CD14-positive monocyte (primary cell): ENCODE data around the gene HLCS. TPM values are rescaled to one million over a fixed set of nuclear protein-coding genes. Genes with fewer than 3 reads are reported as not detected.

Source experiments
- DNase-seq, 3 donors: peaks; one replicate each; pipeline ENCODE4 v3.0.0-alpha.2; 2011 to 2022
- H2AFZ ChIP-seq: 2 replicates; pipeline ENCODE4 v1.6.0; 2012; ENCODE audit warnings: mild to moderate bottlenecking, low read depth, low read length, inconsistent platforms; ENCODE audit not compliant: insufficient read depth, poor library complexity, severe bottlenecking
- H3K27ac ChIP-seq, 2 donors: 1 replicate in 1 of 2; 2 replicates in 1 of 2; pipeline ENCODE4 v1.5.1; 2012 to 2013; ENCODE audit warnings: low read length in 2 of 2, control low read depth in 1 of 2, inconsistent platforms in 1 of 2, low read depth in 1 of 2, mild to moderate bottlenecking in 1 of 2
- H3K27me3 ChIP-seq, 2 donors: one replicate each; pipeline versions ENCODE4 v1.6.0 to v1.6.1; 2011 to 2013; ENCODE audit warnings: low read length in 2 of 2; ENCODE audit not compliant: control insufficient read depth in 2 of 2, insufficient read depth in 2 of 2
- H3K36me3 ChIP-seq, 2 donors: replicated peaks in 1 of 2; 1 replicate in 1 of 2; 2 replicates in 1 of 2; pipeline versions ENCODE4 v1.5.1 to v1.6.1; 2012 to 2013; ENCODE audit warnings: low read length in 2 of 2, control low read depth in 1 of 2, inconsistent platforms in 1 of 2, mild to moderate bottlenecking in 1 of 2; ENCODE audit not compliant: insufficient read depth in 2 of 2, control insufficient read depth in 1 of 2
- H3K4me1 ChIP-seq, 2 donors: 1 replicate in 1 of 2; 2 replicates in 1 of 2; pipeline versions ENCODE4 v1.5.1 to v1.6.1; 2012 to 2013; ENCODE audit warnings: low read length in 2 of 2, control low read depth in 1 of 2, inconsistent platforms in 1 of 2, mild to moderate bottlenecking in 1 of 2, moderate library complexity in 1 of 2; ENCODE audit not compliant: insufficient read depth in 2 of 2, control insufficient read depth in 1 of 2
- H3K4me2 ChIP-seq: replicated peaks from 2 replicates; pipeline ENCODE3; 2012; ENCODE audit warnings: low read length, moderate library complexity, mild to moderate bottlenecking; ENCODE audit not compliant: poor library complexity, severe bottlenecking; ENCODE audit errors: extremely low read depth
- H3K4me3 ChIP-seq, 3 experiments: fragments of 200-600 bp in 1 of 3; sonication (generic) in 1 of 3; replicated peaks in 1 of 3; 1 replicate in 2 of 3; 2 replicates in 1 of 3; pipeline ENCODE4 v1.5.1; 2011 to 2013; ENCODE audit warnings: low read length in 3 of 3, mild to moderate bottlenecking in 3 of 3, control low read depth in 2 of 3, low read depth in 2 of 3, inconsistent platforms in 1 of 3, moderate library complexity in 1 of 3
- H3K79me2 ChIP-seq: 2 replicates; pipeline ENCODE4 v1.6.0; 2012; ENCODE audit warnings: mild to moderate bottlenecking, control low read depth, inconsistent platforms, low read length, moderate library complexity; ENCODE audit not compliant: insufficient read depth
- H3K9ac ChIP-seq: 2 replicates; pipeline ENCODE4 v1.6.0; 2017; ENCODE audit warnings: low read length, mild to moderate bottlenecking; ENCODE audit not compliant: insufficient read depth, poor library complexity, severe bottlenecking
- H3K9me3 ChIP-seq, 2 donors: replicated peaks in 1 of 2; 1 replicate in 1 of 2; 2 replicates in 1 of 2; pipeline versions ENCODE4 v1.5.1 to v1.6.1; 2012 to 2013; ENCODE audit warnings: low read length in 2 of 2, control low read depth in 1 of 2; ENCODE audit not compliant: control insufficient read depth in 1 of 2, insufficient read depth in 1 of 2
- H4K20me1 ChIP-seq: 2 replicates; pipeline ENCODE4 v1.6.0; 2012; ENCODE audit warnings: mild to moderate bottlenecking, low read length, control low read depth, moderate library complexity; ENCODE audit not compliant: insufficient read depth
- H3K27ac Mint-ChIP-seq, 7 donors: one replicate each; pipeline ENCODE4 v1.8.0; 2020; ENCODE audit warnings: mild to moderate bottlenecking in 7 of 7, mixed read lengths in 7 of 7, moderate library complexity in 6 of 7, inconsistent platforms in 2 of 7
- H3K27me3 Mint-ChIP-seq, 3 donors: one replicate each; pipeline ENCODE4 v1.8.0; 2021 to 2022; ENCODE audit warnings: low read depth in 3 of 3, mild to moderate bottlenecking in 3 of 3, mixed read lengths in 3 of 3, moderate library complexity in 3 of 3, inconsistent platforms in 1 of 3
- H3K36me3 Mint-ChIP-seq, 2 donors: one replicate each; pipeline ENCODE4 v1.8.0; 2020; ENCODE audit warnings: mixed read lengths in 2 of 2, inconsistent platforms in 1 of 2, mild to moderate bottlenecking in 1 of 2
- H3K4me1 Mint-ChIP-seq: one replicate; pipeline ENCODE4 v1.8.0; 2020; ENCODE audit warnings: mild to moderate bottlenecking, mixed read lengths
- H3K4me3 Mint-ChIP-seq, 2 donors: one replicate each; pipeline ENCODE4 v1.8.0; 2020; ENCODE audit warnings: mild to moderate bottlenecking in 2 of 2, mixed read lengths in 2 of 2, moderate library complexity in 1 of 2
- H3K9me3 Mint-ChIP-seq, 7 donors: one replicate each; pipeline ENCODE4 v1.8.0; 2020 to 2022; ENCODE audit warnings: mixed read lengths in 7 of 7, mild to moderate bottlenecking in 6 of 7, moderate library complexity in 6 of 7, inconsistent platforms in 2 of 7
- CTCF ChIP-seq: fragments of 200-600 bp; IDR thresholded peaks from one replicate; pipeline ENCODE4 v1.8.0; 2022; ENCODE audit warnings: antibody characterized with exemption, mild to moderate bottlenecking
- WGBS: methylation state at CpG from one replicate; pipeline ENCODE4 v1.1.5; 2013; ENCODE audit warnings: missing lambda C conversion rate; ENCODE audit not compliant: insufficient coverage; 5-methylcytosine and 5-hydroxymethylcytosine counted together
- intact Hi-C, 2 donors: fragments of 100-400 bp; cut with micrococcal nuclease; formaldehyde crosslinking; loops; one replicate each; pipeline versions ENCODE4 v1.15.0 to v1.15.1; 2023
- polyA plus RNA-seq, 3 donors: library from polyadenylated mRNA; depleted of rRNA in 1 of 3; unstranded in 2 of 3; stranded (reverse) in 1 of 3; fragments of 300-500 nt in 2 of 3; fragments of >200 nt in 1 of 3; fragmentation: Illumina TruSeq in 2 of 3; gene quantifications; 1 replicate in 2 of 3; 2 replicates in 1 of 3; pipeline ENCODE4 v1.2.3, GENCODE V29; 2012 to 2021
- small RNA-seq: library from RNA; depleted of rRNA; stranded (forward); fragments of <200 nt; gene quantifications from one replicate; pipeline ENCODE3, GENCODE V24; 2012; ENCODE audit warnings: low read depth; ENCODE audit not compliant: insufficient read length

The HLCS gene
- polyA plus RNA-seq, 3 donors: 2.1 to 3.1 (median 2.2) TPM

- Mint-ChIP-seq H3K27ac (no peak overlapping the region), H3K9me3 (peaks cover 0 to 37% (median 5%) of the 10 kb centered on the region in 7 donors), H3K36me3 (peaks cover 0 to 4% of the 10 kb centered on the region in 2 donors), H3K4me3 (peak overlapping the region in 1 of 2 donors; percentile 81), H3K4me1 (peaks cover 8% of the 10 kb centered on the region), H3K27me3 (peaks cover 89 to 97% (median 89%) of the 10 kb centered on the region in 3 donors)
- H3K9me3 ChIP-seq: peaks cover 0 to 56% of the 10 kb centered on the region in 2 donors
- H3K27me3 ChIP-seq: peaks cover 47 to 94% of the 10 kb centered on the region in 2 donors
- H3K4me1 ChIP-seq: no peaks in the 10 kb centered on the region
- H2AFZ ChIP-seq: no peak overlapping the region
- H3K27ac ChIP-seq: no peak overlapping the region
- WGBS: 1% methylated on average over 56 of the region's 65 CpGs
- intact Hi-C loops: no loop called here
- no peaks in the 10 kb centered on the region for H4K20me1 ChIP-seq
- no peak overlapping the region for H3K4me2 ChIP-seq
- TF ChIP-seq CTCF: no peak
- H3K9ac ChIP-seq: no peak overlapping the region
- H3K4me3 ChIP-seq: no peak overlapping the region
- no peaks in the 10 kb centered on the region for H3K79me2 ChIP-seq
- DNase-seq: no peak
- no peaks in the 10 kb centered on the region for H3K36me3 ChIP-seq
These were observed 265.3 kb downstream of the HLCS start for GRCh38 chr21:36700971-36701755.

Small RNA genes within 50 kb of the gene (small RNA-seq; reads per million reads assigned to genes)
- not detected for gene RF00019
- gene RNA5SP491: 1.9 reads per million

Other genes starting within 250 kb of the HLCS start
- not detected for gene RIPPLY3, start 40.0 kb upstream of the HLCS start, polyA plus RNA-seq
- 10 to 100 TPM in 2 of 3 donors, 1 to 10 TPM in 1; 8.8 to 17.6 (median 10.6) TPM for gene PIGP, start 106.4 kb upstream of the HLCS start, polyA plus RNA-seq
- 10 to 100 TPM in 2 of 3 donors, 1 to 10 TPM in 1; 9.6 to 35.4 (median 17.9) TPM for gene TTC3, start 106.6 kb upstream of the HLCS start, polyA plus RNA-seq